ENCODE results near the gene HMGN4. TPM values are rescaled to one million over a fixed set of nuclear protein-coding genes. Genes with fewer than 3 reads are reported as not detected.

Gene HMGN4
- total and polyA plus RNA-seq, 9 of the 15 experiments (the other 6 are each of a cell fraction or from before 2014, with no cell fraction given) = 35.4 to 134 (median 94.1) TPM

- TF ChIP-seq RREB1 (CRISPR knock-in tag; IDR thresholded peaks at IDR 0.05) (no peak), CTBP1 (IDR thresholded peaks at IDR 0.05; ENCODE audit: borderline replicate concordance) (0 out of 2 replicates have a peak, but pooled peaks have one; percentile 43), TOE1 (IDR thresholded peaks at IDR 0.05; ENCODE audit: borderline replicate concordance) (peak; percentile 32; the same call in 1 of the 2 replicates), TOE1 (CRISPR knock-in tag; IDR thresholded peaks at IDR 0.05; ENCODE audit: borderline replicate concordance, low read depth) (no peak), ZNF407 (IDR thresholded peaks at IDR 0.05; ENCODE audit: low read depth) (peak; percentile 69; the same call in 1 of the 2 replicates), POLR2H (tag; IDR thresholded peaks at IDR 0.05; ENCODE audit: low read depth) (peak; percentile 99), ZNF592 (IDR thresholded peaks at IDR 0.05) (peak; percentile 66)
Measured at GRCh38 chr6:26575494-26575939, 37.4 kb downstream of the HMGN4 start (continued).

Data from K562 (cell line).